GM19238 (cell line): ENCODE measurements around the gene WNK2.

Experiments
- DNase-seq: peaks from one replicate; pipeline ENCODE4 v3.0.0; 2011; ENCODE audit warnings: low spot score; ENCODE audit not compliant: insufficient read length

Gene WNK2

DNA sequence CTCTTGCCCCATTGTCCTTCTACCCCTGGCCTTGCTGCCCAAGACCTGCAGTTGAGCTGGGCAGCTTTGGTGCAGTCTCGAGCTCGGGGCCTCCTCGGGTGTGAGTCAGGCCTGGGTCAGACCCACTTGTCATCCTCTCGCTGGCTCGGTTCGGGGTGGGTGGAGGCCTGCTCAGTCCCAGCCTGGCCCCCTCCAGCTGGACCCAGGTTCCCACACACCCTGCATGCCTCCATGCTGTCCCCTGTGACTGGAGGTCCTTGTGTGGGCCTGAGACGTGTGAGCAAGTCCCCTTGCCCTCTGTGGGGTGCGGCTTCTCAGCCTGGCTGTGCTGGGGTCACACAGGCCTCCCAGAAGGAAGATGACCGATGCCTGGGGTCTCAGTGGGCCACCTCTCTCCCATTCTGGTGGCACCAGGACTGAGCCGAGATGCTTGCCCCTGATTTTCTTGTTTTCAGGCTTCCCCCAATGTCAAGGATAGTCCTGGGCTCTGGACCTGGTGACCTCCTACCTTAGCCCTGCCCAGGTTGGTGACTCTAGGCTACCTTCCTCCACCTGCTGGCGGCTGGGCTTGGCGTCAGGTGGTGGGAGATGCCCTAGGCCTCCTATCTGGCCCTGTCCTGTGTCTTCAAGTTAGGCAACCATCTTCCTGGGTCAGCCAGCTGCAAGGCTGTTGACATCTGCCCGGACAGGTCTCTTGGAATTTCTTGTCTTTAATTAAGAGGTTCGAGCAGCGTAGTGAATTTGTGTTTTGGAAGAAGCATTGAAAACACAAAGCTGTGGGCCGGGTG lies 15.1 kb downstream of the WNK2 start:
- no peak for DNase-seq

DNA sequence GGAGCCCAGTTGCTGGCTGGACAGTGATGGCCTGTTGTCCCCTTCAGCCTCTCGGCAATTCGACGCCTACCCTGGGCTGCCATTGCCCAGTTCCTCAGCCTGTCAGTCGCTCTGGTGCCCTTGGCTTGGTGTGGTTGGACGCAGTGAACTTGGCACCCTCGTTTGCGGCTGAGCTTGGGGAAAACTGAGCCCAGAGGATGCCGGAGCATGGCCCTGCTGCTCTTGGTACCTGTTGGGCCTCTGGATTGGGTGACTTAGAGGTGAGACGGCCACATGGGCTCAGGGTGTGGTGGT lies 16.5 kb downstream of the WNK2 start:
- DNase-seq: no peak

DNA sequence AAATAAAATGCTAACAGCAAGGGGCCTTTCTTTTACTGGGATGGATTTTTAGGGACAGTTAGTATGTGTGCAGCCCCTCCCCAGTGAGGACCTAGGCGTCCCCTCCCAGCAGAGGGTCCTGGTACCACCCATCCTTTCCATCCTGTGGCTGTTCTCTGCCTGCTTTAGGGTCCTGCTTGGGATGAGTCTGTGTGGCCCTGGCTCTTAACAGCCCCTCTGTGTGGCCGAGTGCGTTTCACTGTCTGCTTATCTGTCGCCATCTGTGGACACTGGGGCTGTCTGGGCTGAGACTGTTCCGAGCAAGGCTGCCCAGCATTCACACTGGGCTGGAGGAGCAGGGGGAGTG lies 17.0 kb downstream of the WNK2 start:
- DNase-seq: no peak

DNA sequence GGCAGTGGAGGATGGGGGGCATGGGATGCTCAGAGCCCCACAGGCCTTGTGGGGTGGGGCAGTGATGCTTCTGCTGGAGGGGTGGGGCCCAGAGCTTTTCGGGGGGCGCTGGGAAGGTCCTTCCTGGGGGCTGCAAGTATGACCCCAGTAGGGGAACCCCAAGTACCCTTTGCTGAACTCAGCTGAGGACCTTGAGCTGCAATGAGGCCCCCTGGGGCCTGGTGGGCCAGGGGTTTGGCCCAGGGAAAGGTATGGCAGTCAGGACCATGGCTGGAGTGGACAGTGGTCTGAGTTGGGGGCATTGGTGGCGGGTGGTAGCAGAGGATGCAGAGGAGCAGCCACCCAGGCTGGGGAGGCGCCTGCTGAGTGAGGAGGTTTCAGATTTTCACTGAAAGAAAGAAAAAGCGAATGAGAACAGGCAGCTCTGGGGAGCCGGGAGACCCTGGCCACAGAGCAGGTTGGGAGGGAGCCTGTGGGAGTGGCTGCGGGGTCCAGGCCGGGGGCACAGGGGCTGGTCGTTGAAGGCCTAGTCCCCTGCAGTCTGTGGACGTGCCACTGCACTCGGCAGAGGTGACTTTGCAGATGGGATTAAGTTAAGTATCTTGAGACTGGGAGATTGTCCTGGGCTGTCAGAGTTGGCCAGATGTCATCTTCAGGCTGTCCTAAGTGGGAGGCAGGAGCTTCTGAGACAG lies 19.2 kb downstream of the WNK2 start:
- no peak for DNase-seq

DNA sequence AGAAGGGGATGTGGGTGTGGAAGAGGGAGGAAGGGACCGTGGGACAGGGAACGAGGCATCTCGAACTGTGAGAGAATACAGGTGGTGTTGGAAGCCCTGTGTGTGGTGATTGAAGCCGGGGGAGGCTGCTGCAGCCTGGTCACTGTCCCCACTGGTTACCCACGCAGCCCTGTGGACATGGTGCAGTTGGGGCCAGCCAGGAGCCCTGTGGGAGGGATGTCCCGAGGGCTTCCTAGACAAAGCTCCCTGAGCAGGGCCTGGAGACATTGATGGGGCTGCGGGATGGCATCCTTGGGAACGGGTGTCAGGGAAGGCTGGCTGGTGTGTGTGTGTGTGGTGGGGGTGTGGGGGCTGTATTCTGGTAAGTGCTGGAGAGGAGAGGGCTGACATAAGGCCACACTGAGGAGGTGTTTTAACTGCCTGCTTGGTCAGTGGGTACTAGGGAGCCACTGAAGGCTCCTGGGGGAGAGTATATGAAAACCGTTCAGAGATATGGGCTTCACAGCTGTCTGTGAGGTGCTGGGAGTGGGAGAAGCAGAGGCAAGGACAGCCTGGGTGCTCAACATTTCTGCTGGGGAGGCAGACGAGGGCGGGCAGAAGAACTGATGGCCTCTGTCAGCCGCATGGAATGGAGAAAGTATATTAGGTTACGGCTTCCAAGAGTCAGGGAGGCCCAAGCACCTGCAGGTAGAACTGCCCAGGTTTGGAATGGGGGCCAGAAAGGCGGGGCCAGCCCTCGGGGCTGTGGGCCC lies 20.0 kb downstream of the WNK2 start:
- no peak for DNase-seq

DNA sequence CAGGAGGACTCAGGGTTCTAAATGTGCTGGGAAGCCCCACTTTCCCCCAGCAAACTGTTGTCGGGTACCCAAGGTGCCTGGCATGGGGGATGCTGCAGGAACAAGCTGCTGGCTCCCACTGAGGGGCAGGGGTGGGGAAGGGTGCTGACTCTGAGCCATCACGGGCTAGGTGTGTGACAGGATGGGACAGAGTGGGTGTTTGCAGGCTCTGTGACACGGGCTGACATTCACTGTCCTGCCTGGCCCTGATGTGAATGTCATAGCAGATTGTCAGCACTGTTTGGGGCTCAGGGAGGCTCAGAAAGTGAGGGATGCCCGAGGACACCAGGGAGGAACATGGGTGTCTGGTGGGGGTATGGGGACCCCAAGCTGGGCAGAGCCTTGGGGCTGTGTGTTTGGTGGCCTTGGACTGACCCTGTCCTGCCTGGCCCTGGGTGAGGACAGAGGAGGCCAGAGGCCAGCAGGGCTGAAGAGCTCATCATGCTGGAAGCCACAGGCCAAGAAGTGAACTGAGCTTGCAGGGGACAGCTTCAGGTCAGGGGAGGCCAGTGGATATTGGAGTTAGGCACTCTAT lies 20.6 kb downstream of the WNK2 start:
- no peak for DNase-seq

DNA sequence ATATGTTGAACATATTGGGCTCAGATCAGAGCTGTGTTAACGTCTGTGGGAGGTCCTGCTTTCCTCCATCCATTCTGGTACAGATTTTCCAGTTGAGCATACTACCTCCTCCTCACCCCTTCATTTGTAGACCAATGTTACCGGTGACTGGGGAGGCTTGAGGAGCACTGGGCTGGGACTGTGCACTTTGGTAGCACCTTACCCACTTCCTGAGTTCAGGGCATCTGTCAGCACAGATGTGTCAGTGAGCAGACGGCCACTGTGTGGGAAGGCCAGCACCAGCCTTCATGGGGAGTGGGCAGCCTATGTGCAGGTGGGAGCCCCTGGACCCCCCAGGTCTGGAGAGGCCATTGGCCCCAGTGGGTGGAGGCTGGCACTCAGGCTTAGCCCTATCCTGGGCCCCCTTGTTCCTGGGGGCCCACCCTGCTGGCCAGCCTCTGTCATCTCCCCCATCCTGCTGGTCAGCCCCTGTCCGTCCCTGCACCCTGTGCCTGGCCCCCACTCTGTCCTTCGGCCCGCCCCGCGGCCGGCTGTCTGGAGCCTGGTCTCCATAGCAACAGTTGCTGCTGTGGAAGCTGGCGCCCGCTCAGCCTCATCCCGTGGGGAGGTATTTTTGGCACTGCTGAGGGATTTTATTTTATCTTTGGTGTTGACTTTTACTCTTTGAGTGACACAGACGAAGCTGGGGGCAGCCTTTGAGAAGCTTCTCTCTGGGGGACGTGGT lies 21.3 kb downstream of the WNK2 start:
- no peak for DNase-seq

DNA sequence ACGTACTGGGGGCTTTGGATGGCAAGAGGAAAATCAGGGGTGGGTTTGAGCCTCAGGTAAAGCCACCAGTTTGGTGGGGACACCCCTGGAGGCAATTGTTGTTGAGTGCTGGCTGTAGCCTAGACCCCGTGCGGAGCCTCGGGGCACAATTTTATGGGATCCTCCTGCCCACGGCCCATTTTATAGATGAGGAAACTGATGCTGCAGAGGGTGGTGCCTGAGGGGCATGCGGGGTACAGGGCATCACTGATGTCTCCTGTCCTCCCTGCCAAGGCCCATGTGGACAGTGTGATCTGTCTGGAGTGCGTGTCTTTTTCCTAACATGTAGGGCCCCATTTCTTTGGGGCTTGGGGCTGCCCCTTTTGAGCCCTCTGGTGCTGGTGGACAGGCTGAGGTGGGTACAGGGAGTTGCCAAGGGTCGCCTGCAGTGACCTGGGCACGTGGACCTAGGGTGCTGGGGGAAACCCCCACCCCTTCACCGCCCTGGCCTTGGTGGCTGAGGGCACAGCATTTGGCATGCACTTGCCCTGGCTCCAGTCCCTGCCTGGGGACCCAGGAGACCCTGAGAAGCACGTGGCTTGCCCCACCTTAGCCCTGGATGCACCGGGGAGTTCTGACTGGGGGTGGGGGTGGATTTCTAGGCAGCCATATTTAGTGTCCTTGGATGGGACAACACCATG lies 22.1 kb downstream of the WNK2 start:
- DNase-seq: no peak

DNA sequence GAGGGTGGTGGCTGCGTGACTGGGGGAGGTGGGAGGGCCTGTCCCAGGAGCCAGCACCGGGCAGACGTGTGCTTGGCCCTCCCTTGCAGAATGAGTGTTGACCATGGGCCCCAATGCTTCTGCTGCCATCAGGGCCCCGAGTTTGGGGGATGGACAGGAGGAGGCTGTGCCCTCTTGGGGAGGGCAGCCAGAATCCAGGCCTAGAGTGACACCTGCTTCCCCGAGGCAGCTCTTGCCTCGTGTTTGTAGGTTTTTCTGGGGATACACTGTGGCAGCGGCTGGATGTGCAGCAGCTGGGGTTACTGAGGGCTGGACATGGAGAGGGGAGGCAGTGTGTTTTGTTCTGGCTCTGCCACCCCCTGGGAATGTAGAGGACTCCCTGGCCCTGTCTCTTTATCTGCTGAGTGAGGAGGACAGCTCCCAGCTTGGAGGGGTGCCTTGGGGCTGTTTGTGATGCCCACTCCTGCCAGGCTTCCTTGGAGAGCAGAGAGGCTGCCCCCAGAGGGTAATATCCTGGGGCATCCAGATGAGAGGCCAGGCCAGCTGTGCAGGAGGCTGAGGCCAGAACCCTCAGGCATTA lies 22.7 kb downstream of the WNK2 start:
- DNase-seq: no peak

DNA sequence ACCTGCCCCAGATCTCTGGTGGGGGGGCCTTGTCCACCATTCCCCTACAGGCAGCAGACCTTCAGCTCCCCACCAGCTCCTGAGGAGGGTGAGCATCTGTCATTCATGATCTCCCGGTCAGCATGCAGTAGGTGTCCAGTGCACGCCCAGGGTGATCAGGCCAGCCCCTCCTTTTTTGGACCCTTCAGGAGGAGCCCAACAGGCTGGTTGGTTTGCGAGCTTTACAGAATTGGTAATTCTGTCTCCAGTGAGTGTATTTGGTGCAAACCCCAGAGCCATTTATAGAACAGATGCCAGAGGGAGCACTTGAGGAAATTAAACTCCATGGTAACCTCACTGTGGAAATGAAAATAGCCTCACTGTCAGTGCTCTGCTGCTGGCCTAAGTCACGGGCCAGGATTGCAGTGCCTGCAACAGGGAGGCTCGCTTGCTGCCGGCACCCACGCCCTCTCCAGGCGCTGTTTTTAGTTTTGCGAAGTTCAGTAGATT lies 23.4 kb downstream of the WNK2 start:
- no peak for DNase-seq

DNA sequence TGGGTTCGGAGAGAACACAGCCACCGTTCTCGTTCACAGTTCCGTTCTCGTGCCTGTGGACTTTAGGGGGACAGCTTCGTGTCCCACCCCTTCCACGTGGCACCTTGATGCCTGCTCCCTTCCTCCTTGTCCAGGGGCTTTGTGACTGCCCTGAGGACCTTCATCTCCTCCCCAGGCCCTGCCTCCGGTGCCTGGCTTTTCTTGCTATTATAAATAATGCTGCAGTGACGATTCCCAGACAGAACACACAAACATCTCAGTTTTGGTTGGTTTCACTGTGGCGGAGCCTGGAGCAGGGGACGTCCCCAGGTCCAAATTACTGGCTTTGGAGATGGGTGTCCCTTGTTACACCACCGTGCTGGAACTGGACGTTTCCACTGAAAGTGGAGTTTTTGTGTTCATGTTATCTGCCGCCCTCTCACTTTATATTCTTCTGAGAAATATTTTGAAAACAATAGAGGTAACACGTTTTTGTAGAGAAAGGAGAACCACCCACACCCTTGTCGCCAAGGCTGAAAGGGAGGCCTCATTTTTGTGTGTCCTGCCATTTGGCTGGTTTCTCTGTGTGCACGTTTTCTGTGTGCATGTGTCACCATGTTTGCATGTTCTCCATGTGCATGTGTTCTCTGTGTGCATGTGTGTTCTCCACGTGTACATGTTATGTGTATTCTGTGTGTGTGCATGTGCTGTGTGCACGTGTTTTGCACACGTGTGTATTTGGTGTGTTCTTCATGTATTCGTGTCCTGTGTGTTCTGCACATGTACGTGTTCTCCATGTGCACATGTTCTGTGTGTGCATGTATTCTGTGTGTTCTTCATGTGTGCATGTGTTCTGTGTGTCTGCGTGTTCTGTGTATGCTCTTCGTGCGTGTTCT lies 24.2 kb downstream of the WNK2 start:
- no peak for DNase-seq

DNA sequence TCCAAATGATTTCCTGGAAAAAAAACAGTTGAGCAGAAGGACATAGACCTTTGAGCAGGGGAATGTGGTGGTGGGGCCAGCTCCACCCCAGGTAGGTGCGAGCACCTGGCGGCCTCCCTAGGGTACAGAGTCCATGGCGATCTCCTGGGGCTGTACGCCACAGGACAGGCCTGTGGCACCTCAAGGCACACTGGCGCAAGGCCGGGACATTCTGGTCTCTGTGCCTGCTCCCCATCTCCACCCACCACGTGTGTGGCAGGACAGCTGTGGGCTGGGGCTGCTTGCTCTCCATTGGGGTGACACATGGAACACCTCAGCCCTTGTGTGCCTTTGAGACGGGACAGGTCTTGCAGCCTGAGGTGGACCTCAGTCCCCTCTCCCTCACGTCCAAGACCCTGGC lies 25.2 kb downstream of the WNK2 start:
- DNase-seq: no peak

DNA sequence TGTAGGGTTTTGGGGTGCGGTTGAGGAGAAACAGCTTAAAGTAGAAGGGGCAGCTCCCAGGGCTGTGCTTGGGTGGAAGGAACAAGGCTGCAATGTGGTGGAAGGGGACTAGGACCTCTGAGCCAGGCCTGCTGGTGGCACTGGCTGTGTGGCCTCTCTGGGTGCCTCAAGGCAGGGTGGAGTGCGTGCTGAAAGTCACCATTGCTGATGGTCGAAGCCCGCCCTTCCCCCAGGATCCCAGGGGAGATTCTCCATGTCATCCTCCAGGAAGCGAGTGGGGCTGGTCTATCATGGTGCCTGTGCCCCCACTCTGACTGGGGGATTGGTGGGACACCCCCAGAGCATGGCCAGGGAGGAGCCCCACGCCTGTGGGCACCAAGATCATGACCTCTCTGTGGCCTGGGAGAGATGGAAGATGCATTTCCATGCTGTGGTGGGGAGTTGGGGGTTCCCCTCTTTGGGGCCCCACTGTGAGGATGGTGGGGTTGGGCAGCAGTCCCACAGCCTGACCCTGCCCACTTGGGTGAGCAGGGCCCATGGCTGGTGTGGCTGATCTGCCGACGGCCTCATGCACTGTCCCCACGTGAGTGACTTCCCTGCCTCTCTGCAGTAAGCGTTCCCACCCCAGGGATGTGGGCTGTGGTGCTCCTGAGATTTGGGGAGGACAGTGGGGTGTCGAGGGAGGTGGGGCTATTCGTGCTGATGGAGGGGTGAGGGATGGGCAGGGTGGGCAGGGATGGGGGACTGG lies 25.8 kb downstream of the WNK2 start:
- DNase-seq: no peak

DNA sequence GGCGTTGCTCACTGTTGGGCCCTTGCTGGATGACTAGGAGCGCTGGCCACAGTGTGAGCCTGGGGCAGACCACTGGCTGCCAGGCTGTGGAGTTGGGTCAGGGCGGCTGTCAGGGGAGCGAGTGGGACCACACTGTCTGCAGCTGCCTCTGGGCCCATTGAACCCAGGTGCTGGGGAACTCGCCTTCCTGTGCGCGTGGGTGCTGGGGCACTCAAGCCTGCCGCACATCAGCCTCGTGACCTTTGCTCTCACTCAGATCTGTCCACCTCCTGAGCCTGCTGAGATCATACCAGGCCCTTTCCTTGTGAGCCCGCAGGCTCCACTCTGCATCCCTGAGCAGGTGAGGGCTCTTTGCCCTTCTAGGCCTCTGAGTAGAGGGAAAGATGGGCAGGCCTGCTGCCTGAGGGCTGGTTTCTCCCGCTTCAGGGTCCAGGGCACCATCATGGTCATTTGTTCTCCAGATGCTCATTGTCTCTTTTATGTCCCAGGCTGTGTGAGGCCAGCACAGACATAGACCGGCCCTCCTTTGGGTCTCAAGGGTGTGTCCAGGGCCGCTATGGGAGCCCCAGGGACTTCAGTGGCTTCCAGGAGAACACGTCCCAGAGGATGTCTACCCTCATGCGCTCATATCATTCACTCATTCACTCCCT lies 26.5 kb downstream of the WNK2 start:
- DNase-seq: no peak

DNA sequence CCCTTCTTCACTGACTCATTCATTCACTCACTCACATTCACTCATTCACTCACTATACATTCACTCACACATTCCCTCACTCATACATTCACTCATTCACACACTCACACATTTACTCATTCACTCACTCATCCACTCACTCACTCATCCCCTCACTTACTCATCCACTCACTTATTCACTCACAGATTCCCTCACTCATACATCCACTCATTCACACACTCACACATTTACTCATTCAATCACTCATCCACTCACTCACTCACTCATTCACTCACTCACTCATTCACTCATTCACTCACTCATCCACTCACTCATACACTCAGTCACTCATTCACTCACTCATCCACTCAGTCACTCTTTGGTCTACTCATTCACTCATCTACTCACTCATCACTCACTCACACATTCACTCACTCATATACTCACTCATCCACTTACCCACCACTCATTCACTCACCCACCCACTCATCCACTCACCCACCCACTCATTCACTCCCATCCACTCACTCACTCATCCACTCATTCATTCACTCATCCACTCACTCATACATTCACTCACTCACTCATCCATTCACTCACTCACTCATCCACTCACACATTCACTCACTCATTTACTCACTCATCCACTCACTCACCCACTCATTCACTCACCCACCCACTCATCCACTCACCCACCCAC lies 27.2 kb downstream of the WNK2 start:
- DNase-seq: no peak

DNA sequence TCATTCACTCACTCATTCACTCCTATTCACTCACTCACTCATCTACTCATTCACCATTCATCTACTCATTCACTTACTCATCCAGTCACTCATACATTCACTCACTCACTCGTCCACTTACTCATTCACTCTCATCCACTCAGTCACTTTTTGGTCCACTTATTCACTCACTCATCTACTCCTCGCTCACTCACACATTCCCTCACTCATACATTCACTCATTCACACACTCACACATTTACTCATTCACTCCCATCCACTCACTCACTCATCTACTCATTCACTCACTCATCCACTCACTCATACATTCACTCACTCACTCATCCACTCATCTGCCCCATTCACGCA lies 27.7 kb downstream of the WNK2 start:
- no peak for DNase-seq

DNA sequence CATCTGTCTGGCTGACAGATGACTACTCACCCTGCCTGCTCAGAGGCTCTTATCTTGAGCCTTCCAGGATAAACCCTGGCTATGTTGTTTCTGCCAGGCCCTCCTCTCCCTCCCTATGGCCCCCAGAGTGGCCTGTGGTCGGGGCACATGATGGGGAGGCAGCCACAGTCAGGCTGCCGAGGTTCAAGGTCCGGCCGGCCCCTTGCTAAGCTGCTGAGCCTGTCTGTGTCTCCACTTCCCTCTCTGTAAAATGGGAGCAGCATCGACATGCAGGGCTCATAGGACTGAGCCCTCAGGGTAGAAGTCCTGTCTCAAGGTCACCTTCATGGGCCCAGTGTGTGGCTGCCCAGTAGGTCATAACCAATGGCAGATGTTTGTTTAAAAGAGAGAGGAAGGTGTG lies 28.5 kb downstream of the WNK2 start:
- no peak for DNase-seq

DNA sequence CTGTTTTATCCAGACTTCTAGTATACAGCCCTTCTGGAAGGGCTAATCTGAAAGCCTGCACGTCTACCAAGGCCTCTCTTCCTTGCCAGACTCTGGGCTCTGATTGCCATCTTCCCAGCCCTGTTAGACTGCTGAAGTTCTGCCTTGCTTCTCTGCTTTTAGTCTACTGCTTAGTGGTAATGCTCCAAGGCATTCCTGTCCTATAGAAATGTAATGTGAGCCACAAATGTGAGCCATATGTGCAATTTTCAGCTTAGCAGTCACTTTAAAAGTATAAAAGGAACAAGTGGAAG lies 32.1 kb downstream of the WNK2 start:
- DNase-seq: no peak
